ENCODE data around the gene BUB1B.

DNA sequence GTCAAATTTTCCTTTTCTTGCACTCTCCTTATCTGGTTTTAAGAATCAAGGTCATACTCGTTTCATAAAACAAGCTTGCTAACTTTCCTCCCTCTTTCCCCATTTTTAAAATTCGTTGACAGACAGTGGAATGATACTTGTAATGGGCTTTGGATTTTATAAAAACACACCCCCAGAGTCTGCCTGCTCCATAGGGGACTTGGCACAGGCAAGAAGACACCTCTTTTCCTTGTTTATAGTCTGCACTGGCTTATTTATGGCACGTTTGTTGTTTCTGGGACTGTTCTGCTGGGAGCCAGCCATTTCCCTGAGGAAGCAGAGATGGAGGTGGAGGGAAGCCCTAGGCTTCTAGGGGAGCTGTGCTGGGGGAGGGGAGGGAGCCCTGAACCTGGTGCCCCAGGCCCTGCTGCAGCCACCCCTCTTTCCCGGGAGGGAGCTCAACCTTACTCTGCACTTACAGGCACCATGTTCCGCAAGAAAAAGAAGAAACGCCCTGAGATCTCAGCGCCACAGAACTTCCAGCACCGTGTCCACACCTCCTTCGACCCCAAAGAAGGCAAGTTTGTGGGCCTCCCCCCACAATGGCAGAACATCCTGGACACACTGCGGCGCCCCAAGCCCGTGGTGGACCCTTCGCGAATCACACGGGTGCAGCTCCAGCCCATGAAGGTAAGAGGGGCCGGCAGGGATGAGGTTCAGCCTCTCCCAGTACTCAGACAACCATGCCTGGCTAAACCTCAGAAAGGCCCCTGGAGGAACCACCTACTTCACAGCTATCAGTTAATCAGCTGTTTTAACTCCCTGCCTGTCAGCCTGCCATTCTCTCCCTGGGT, 103.7 kb downstream of the BUB1B start:
- TF ChIP-seq, protein P1, sequence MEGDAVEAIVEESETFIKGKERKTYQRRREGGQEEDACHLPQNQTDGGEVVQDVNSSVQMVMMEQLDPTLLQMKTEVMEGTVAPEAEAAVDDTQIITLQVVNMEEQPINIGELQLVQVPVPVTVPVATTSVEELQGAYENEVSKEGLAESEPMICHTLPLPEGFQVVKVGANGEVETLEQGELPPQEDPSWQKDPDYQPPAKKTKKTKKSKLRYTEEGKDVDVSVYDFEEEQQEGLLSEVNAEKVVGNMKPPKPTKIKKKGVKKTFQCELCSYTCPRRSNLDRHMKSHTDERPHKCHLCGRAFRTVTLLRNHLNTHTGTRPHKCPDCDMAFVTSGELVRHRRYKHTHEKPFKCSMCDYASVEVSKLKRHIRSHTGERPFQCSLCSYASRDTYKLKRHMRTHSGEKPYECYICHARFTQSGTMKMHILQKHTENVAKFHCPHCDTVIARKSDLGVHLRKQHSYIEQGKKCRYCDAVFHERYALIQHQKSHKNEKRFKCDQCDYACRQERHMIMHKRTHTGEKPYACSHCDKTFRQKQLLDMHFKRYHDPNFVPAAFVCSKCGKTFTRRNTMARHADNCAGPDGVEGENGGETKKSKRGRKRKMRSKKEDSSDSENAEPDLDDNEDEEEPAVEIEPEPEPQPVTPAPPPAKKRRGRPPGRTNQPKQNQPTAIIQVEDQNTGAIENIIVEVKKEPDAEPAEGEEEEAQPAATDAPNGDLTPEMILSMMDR (IDR thresholded peaks at IDR 0.05; ENCODE audit: low read length), result no peak
- no peak for TF ChIP-seq EZH2 (optimal IDR thresholded peaks at IDR 0.05; ENCODE audit: low read depth, low read length)
- TF ChIP-seq EZH2phosphoT487 (IDR thresholded peaks at IDR 0.05; ENCODE audit: low read length), result no peak

Measured in MM.1S (cell line).